Thyroid gland (tissue), 4 donors: Measurements from ENCODE around the gene UBA1.

Experiments used
- POLR2A ChIP-seq, 2 donors: fragments of 450-650 bp; IDR thresholded peaks; one replicate each; pipeline ENCODE4 v1.6.1; 2017; ENCODE audit warnings: antibody characterized with exemption in 2 of 2, mild to moderate bottlenecking in 2 of 2, moderate library complexity in 1 of 2
- TF ChIP-seq, protein P1 (sequence below), 6 experiments: fragments of 200-600 bp in 3 of 6; fragments of 450-650 bp in 3 of 6; sonication (generic) in 3 of 6; IDR thresholded peaks; one replicate each; pipeline ENCODE4 v1.5.1; 2016 to 2019; ENCODE audit warnings: antibody characterized with exemption in 6 of 6, mild to moderate bottlenecking in 2 of 6, inconsistent platforms in 1 of 6, moderate library complexity in 1 of 6

DNA sequence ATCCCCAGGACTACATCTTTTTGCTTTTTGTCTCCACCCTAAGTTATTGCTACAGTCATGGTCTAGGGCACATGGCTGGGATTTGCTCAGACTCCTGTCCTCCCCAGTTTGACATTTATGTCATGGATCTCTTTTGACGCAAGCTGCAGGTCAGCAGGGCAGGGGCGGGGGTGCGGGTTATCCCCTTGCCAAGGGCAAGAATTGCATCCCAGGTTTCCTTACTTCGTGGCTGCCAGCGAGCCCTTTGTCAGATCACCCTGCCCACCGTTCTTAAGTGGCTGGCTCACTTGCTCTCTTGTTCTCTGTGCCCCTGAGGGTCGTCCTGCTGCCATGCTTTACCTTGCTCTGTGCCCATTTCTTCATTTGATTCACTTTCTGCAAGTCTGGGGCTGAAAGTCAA is 21.1 kb upstream of the UBA1 start:
- TF ChIP-seq, protein P1, sequence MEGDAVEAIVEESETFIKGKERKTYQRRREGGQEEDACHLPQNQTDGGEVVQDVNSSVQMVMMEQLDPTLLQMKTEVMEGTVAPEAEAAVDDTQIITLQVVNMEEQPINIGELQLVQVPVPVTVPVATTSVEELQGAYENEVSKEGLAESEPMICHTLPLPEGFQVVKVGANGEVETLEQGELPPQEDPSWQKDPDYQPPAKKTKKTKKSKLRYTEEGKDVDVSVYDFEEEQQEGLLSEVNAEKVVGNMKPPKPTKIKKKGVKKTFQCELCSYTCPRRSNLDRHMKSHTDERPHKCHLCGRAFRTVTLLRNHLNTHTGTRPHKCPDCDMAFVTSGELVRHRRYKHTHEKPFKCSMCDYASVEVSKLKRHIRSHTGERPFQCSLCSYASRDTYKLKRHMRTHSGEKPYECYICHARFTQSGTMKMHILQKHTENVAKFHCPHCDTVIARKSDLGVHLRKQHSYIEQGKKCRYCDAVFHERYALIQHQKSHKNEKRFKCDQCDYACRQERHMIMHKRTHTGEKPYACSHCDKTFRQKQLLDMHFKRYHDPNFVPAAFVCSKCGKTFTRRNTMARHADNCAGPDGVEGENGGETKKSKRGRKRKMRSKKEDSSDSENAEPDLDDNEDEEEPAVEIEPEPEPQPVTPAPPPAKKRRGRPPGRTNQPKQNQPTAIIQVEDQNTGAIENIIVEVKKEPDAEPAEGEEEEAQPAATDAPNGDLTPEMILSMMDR (IDR thresholded peaks at IDR 0.05), result no peak
- TF ChIP-seq POLR2A (IDR thresholded peaks at IDR 0.05), result no peak
